ENCODE results near the gene MOB1A. TPM values are rescaled to one million over a fixed set of nuclear protein-coding genes. Genes with fewer than 3 reads are reported as not detected.
A peak's percentile ranks its signal among the peaks of the same experiment; 100 is the strongest.

The MOB1A gene
- total and polyA plus RNA-seq, 2 of the 13 experiments (the other 11 are each of a cell fraction or from before 2014, with no cell fraction given), result 48.2 to 139 TPM

- TF ChIP-seq, protein P1, sequence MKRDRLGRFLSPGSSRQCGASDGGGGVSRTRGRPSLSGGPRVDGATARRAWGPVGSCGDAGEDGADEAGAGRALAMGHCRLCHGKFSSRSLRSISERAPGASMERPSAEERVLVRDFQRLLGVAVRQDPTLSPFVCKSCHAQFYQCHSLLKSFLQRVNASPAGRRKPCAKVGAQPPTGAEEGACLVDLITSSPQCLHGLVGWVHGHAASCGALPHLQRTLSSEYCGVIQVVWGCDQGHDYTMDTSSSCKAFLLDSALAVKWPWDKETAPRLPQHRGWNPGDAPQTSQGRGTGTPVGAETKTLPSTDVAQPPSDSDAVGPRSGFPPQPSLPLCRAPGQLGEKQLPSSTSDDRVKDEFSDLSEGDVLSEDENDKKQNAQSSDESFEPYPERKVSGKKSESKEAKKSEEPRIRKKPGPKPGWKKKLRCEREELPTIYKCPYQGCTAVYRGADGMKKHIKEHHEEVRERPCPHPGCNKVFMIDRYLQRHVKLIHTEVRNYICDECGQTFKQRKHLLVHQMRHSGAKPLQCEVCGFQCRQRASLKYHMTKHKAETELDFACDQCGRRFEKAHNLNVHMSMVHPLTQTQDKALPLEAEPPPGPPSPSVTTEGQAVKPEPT (CRISPR knock-in tag; IDR thresholded peaks at IDR 0.05; ENCODE audit: low read depth), result peak; percentile 79
- TF ChIP-seq NFATC3 (CRISPR knock-in tag; IDR thresholded peaks at IDR 0.05), result peak; percentile 53; the same call in 1 of the 2 replicates
- TF ChIP-seq ZNF3 (CRISPR knock-in tag; IDR thresholded peaks at IDR 0.05), result peak; percentile 14; the same call in 1 of the 2 replicates
- TF ChIP-seq SP1 (IDR thresholded peaks at IDR 0.05), result no peak
- TF ChIP-seq SP1 (CRISPR knock-in tag; IDR thresholded peaks at IDR 0.05), result peak; percentile 91
- TF ChIP-seq ZNF773 (CRISPR knock-in tag; IDR thresholded peaks at IDR 0.05; ENCODE audit: borderline replicate concordance), result no peak; the same call in 1 of the 2 replicates
- no peak; the same call in 1 of the 2 replicates for TF ChIP-seq MTF1 (CRISPR knock-in tag; IDR thresholded peaks at IDR 0.05)
- peak; percentile 52; the same call in 1 of the 2 replicates for TF ChIP-seq ZNF766 (CRISPR knock-in tag; IDR thresholded peaks at IDR 0.05; ENCODE audit: borderline replicate concordance)
- TF ChIP-seq ZMYM2 (CRISPR knock-in tag; IDR thresholded peaks at IDR 0.05), result peak; percentile 75; the same call in 1 of the 2 replicates
- TF ChIP-seq, protein P2, sequence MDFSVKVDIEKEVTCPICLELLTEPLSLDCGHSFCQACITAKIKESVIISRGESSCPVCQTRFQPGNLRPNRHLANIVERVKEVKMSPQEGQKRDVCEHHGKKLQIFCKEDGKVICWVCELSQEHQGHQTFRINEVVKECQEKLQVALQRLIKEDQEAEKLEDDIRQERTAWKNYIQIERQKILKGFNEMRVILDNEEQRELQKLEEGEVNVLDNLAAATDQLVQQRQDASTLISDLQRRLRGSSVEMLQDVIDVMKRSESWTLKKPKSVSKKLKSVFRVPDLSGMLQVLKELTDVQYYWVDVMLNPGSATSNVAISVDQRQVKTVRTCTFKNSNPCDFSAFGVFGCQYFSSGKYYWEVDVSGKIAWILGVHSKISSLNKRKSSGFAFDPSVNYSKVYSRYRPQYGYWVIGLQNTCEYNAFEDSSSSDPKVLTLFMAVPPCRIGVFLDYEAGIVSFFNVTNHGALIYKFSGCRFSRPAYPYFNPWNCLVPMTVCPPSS (IDR thresholded peaks at IDR 0.05), result no peak
- no peak for TF ChIP-seq SRSF1 (optimal IDR thresholded peaks at IDR 0.05; ENCODE audit: low read depth, low read length)
- peak; percentile 86; the same call in 1 of the 2 replicates for TF ChIP-seq ZZZ3 (CRISPR knock-in tag; IDR thresholded peaks at IDR 0.05; ENCODE audit: borderline replicate concordance)
- no peak for TF ChIP-seq ARNT (IDR thresholded peaks at IDR 0.05)
- TF ChIP-seq ZFYVE20 (CRISPR knock-in tag; IDR thresholded peaks at IDR 0.05; ENCODE audit: borderline replicate concordance, low read depth), result 0 out of 2 replicates have a peak, but pooled peaks have one; percentile 49
- 0 out of 2 replicates have a peak, but pooled peaks have one; percentile 6 for TF ChIP-seq TBX3 (IDR thresholded peaks at IDR 0.05; ENCODE audit: borderline replicate concordance)
- peak; percentile 82; the same call in 1 of the 2 replicates for TF ChIP-seq TEAD2 (CRISPR knock-in tag; IDR thresholded peaks at IDR 0.05)
- no peak for TF ChIP-seq NFIC (IDR thresholded peaks at IDR 0.05; ENCODE audit: low read length)
- TF ChIP-seq GATAD1 (CRISPR knock-in tag; IDR thresholded peaks at IDR 0.05), result no peak; the same call in 1 of the 2 replicates
- 0 out of 2 replicates have a peak, but pooled peaks have one; percentile 90 for TF ChIP-seq THAP8 (CRISPR knock-in tag; IDR thresholded peaks at IDR 0.05; ENCODE audit: borderline replicate concordance)
- peak; percentile 98 for TF ChIP-seq ZNF816 (CRISPR knock-in tag; IDR thresholded peaks at IDR 0.05; ENCODE audit: borderline replicate concordance)
- TF ChIP-seq, protein P3, sequence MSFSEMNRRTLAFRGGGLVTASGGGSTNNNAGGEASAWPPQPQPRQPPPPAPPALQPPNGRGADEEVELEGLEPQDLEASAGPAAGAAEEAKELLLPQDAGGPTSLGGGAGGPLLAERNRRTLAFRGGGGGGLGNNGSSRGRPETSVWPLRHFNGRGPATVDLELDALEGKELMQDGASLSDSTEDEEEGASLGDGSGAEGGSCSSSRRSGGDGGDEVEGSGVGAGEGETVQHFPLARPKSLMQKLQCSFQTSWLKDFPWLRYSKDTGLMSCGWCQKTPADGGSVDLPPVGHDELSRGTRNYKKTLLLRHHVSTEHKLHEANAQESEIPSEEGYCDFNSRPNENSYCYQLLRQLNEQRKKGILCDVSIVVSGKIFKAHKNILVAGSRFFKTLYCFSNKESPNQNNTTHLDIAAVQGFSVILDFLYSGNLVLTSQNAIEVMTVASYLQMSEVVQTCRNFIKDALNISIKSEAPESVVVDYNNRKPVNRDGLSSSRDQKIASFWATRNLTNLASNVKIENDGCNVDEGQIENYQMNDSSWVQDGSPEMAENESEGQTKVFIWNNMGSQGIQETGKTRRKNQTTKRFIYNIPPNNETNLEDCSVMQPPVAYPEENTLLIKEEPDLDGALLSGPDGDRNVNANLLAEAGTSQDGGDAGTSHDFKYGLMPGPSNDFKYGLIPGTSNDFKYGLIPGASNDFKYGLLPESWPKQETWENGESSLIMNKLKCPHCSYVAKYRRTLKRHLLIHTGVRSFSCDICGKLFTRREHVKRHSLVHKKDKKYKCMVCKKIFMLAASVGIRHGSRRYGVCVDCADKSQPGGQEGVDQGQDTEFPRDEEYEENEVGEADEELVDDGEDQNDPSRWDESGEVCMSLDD (CRISPR knock-in tag; IDR thresholded peaks at IDR 0.05; ENCODE audit: borderline replicate concordance), result peak; percentile 67; the same call in 1 of the 2 replicates
- peak; percentile 78 for TF ChIP-seq ZBTB14 (CRISPR knock-in tag; IDR thresholded peaks at IDR 0.05)
Observed at GRCh38 chr2:74198461-74199274, 20.0 kb upstream of the MOB1A start, which contains the start of gene MTHFD2 (continued).
